ENCODE results near the gene IL37.

DNA sequence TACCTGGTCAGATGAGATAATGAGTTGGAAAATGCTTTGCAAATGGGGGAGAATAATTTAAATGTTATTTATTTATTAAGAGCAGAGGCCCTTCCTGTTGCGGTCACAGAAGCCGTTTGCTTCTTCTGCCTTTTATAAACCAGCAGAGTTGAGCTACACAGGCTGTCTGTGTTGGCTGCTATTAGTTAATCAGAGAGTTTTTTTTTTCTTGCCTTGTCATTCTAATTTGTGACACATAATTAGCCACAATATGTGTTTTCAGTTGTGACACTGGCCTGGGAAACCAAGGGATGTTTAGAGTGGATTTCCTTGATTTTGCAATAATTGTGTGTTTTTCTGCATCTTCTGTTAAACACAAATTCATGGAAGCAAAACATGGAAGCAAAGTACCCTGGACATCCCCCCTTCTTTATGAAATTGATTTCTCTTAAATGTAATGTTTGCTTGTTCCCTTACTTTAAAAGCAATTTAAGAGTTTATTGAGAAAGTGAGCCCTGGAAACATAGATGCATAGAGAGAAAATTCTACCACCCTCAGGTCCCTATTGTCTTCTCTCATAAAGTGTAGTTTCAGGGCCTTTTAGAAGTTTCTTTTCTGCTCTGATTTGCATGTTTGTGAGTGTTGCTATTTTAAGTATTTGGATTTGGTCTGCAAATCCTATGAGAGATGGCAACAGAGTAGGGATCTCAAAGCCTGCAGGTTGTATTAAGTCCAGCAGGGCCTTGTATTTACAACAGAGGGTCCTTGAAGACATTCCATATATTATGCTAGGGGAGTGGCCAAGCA lies 22.8 kb upstream of the IL37 start:
- no peak for TF ChIP-seq POLR2A (IDR thresholded peaks at IDR 0.05)
- no peak for TF ChIP-seq CTCF (IDR thresholded peaks at IDR 0.05)
- no peak for TF ChIP-seq POLR2AphosphoS5 (IDR thresholded peaks at IDR 0.05)
- no peak for TF ChIP-seq EP300 (IDR thresholded peaks at IDR 0.05)
